GM12875 (cell line): ENCODE measurements around the gene SAMD14.

Source experiments
- H3K4me3 ChIP-seq: one replicate; pipeline ENCODE4 v1.5.1; 2011; ENCODE audit warnings: low read depth, low read length, control low read depth
- TF ChIP-seq, protein P1 (sequence below): IDR thresholded peaks from 2 replicates; pipeline ENCODE4 v1.5.1; 2011; ENCODE audit warnings: low read depth, mild to moderate bottlenecking, control low read depth, inconsistent platforms, low read length, moderate library complexity, borderline replicate concordance; ENCODE audit not compliant: insufficient read depth

The SAMD14 gene

DNA sequence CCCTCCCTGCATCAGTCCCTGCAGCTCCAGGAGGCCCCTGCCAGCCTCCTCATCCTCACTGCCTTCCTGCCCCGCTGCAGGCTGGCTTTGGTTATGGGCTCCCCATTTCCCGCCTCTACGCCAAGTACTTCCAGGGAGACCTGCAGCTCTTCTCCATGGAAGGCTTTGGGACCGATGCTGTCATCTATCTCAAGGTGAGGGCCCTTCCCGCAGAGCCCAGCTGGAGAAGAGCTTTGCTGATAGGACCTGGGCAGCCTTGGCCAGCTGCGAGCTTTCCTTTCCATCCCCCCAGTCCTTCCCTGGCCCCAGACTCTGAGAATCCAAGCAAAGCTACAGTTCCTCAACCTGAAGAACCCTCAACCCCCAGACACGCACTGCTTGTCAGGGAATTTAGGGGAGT lies 20.8 kb downstream of the SAMD14 start:
- H3K4me3 ChIP-seq = no peak overlapping the region
- TF ChIP-seq, protein P1, sequence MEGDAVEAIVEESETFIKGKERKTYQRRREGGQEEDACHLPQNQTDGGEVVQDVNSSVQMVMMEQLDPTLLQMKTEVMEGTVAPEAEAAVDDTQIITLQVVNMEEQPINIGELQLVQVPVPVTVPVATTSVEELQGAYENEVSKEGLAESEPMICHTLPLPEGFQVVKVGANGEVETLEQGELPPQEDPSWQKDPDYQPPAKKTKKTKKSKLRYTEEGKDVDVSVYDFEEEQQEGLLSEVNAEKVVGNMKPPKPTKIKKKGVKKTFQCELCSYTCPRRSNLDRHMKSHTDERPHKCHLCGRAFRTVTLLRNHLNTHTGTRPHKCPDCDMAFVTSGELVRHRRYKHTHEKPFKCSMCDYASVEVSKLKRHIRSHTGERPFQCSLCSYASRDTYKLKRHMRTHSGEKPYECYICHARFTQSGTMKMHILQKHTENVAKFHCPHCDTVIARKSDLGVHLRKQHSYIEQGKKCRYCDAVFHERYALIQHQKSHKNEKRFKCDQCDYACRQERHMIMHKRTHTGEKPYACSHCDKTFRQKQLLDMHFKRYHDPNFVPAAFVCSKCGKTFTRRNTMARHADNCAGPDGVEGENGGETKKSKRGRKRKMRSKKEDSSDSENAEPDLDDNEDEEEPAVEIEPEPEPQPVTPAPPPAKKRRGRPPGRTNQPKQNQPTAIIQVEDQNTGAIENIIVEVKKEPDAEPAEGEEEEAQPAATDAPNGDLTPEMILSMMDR = no peak

DNA sequence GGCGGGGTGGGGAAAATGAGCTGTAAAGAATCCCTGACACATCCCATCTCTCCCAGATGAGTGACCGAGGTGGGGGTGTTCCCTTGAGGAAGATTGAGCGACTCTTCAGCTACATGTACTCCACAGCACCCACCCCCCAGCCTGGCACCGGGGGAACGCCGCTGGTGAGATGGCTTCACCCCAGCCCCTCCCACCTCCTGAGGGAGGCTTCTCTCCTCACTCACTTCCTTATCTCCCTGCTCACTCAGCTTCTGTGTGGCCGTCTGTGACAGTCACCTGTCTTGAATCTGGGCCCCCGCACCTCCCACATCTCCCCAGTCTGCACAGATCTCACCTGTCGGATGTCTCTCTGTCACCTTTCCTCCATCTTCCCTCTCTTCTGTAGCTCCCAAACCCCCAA lies 21.4 kb downstream of the SAMD14 start:
- TF ChIP-seq, protein P1 = no peak

DNA sequence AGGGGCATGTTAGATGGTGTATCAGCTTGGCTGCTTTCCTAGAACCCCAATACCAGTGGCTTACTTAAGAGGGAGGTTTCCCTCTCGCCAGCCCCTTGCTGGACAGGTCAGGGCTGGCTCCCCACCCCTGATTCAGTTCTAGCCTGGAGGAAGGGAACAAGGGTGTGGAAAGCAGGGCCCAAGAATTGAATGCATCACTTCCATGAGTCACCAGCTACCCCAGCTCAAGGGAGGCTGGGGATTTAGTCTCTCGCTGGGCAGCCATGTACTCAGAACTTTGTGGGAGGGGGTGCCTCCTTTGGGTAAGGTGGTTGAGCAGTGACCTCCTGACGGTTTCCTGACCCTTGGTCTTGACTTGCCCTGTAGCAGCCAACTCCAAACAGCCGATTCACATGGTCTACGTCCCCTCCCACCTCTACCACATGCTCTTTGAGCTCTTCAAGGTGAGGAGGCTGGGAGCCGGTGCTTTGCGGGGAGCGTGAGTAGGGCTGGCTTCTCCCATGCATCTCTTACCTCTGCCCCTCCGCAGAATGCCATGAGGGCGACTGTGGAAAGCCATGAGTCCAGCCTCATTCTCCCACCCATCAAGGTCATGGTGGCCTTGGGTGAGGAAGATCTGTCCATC lies 22.1 kb downstream of the SAMD14 start:
- H3K4me3 ChIP-seq = no peak overlapping the region
- TF ChIP-seq, protein P1 = no peak

More for the DNA sequence above, 21.4 kb downstream of the SAMD14 start:
- no peak overlapping the region for H3K4me3 ChIP-seq

DNA sequence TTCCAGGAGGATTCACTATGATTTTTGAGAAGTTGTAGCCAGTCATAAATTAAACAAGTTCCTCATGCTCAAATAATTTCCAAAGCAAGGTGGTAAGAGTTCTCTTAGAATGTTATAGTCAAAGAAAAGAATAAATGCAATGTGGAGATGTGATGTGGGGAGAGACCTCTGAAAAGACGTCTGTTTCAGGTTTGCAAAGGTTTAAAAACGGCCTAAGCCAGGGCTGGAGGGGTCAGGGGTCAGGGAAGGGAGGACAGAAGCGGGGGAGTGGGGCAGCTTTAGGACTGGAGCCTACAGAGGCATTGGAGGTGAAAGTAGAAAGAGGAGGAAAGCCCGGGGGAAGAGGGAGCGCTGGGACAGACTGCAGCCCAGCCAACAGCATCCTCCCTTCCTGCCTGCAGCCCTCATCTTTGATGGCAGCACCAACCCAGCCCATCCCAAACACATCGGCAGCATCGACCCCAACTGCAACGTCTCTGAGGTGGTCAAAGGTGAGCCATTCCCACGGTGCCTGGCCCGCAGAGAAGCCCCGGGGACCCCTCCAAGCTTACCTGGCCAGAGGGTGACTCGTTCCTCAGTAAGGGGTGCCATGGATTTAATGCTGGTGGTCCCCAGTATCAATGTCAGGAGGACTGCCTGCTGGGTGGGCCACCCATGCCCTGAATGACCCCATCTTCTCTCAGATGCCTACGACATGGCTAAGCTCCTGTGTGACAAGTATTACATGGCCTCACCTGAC lies 23.4 kb downstream of the SAMD14 start:
- TF ChIP-seq, protein P1 = no peak

DNA sequence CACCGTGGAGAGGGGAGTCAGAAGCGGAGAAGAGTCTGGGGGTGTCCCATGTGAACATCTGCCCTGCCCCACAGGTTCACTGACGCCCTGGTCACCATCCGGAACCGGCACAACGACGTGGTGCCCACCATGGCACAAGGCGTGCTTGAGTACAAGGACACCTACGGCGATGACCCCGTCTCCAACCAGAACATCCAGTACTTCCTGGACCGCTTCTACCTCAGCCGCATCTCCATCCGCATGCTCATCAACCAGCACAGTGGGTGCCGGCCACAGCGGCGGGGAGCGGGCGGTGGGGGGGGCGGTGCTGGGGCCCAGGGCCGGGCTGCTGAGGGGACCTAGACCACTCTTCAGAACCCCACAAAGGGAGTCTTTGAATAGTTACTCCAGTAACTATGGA lies 24.1 kb downstream of the SAMD14 start:
- TF ChIP-seq, protein P1 = no peak
- no peak overlapping the region for H3K4me3 ChIP-seq

More for the DNA sequence above, 23.4 kb downstream of the SAMD14 start:
- no peak overlapping the region for H3K4me3 ChIP-seq

DNA sequence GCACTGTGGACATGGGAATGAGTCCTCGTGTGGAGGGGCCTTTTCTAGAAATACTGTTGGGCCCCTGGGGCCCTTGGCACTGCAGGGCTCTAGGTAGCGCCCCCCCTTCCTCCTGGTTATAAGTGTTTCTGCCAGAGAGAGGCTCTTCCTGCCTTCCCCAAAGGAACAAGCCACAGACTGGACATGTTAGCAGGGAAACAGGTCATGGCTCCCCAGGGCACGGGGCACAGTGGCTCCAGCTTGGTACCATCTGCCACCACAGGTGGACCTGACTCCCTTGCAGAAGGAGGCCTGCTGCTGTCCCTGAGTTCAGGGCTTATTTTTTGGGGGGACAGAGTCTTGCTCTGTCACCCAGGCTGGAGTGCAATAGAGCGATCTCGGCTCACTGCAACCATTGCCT lies 26.0 kb downstream of the SAMD14 start:
- TF ChIP-seq, protein P1 = no peak
- no peak overlapping the region for H3K4me3 ChIP-seq

DNA sequence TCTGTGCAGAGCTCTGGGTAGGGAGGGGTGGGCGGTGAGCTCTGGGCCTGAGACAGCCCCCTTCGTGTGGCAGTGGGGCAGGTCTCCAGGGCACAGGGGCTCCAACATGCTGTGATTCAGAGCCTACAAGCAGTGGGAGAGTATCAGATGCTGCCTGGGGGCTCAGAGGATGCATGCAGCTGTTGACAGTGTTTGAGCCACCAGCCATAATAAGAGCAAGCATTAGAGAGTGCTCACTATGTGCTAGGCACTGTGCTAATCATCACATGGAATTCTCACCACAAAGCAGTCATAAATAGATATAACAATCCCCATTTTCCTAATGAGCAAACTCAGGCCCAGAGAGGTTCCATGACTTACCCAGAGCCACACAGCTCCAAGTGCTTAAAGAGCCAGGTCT lies 26.7 kb downstream of the SAMD14 start:
- no peak overlapping the region for H3K4me3 ChIP-seq
- TF ChIP-seq, protein P1 = no peak
